ENCODE measurements around the gene ANKLE2.
A peak's percentile ranks its signal among the peaks of the same experiment; 100 is the strongest.
"Not testable (repeated sequence)": the region's sequence is repeated elsewhere in the genome, so short reads cannot be mapped to it uniquely, and the experiment has no call there.

ANKLE2 gene

GRCh38 chr12:132761032-132761920 lies at the start of gene ANKLE2:
Gene ANKLE2, minus strand, starts transcription at chr12:132761832. Its CDS starts 34 bp downstream, at chr12:132761798.
- Histone ChIP-seq H3K27me3 (ENCODE audit: control insufficient read depth in 1 of 2, insufficient read depth in 2 of 2, low read length in 2 of 2) (no peaks in the 10 kb centered on the region), H3K9me3 (ENCODE audit: control insufficient read depth in 2 of 2, low read length in 2 of 2) (no peaks in the 10 kb centered on the region), H3K4me3 (ENCODE audit: low read length in 2 of 2) (peak within 1 kb of the TSS; percentile 81 to 91), H3K4me1 (ENCODE audit: control insufficient read depth, insufficient read depth, low read length) (peaks cover 18% of the 10 kb centered on the region), H3K27ac (ENCODE audit: low read length) (peak within 1 kb of the TSS; percentile 92), H3K36me3 (ENCODE audit: control insufficient read depth in 2 of 2, insufficient read depth in 2 of 2, low read length in 2 of 2) (peaks cover 0 to 2% of the 10 kb centered on the region in 2 donors), H3K9ac (ENCODE audit: low read length in 2 of 2) (peak within 1 kb of the TSS; percentile 80 to 90)

GRCh38 chr12:132809391-132809790 lies 47.8 kb upstream of the ANKLE2 start:
- peaks cover 47 to 50% of the 10 kb centered on the region in 2 donors for H3K36me3 ChIP-seq (ENCODE audit: control insufficient read depth in 2 of 2, insufficient read depth in 2 of 2, low read length in 2 of 2)
- H3K27me3 ChIP-seq (ENCODE audit: control insufficient read depth in 1 of 2, insufficient read depth in 2 of 2, low read length in 2 of 2); H3K4me3 ChIP-seq (ENCODE audit: low read length in 2 of 2): not testable (repeated sequence)

DNA sequence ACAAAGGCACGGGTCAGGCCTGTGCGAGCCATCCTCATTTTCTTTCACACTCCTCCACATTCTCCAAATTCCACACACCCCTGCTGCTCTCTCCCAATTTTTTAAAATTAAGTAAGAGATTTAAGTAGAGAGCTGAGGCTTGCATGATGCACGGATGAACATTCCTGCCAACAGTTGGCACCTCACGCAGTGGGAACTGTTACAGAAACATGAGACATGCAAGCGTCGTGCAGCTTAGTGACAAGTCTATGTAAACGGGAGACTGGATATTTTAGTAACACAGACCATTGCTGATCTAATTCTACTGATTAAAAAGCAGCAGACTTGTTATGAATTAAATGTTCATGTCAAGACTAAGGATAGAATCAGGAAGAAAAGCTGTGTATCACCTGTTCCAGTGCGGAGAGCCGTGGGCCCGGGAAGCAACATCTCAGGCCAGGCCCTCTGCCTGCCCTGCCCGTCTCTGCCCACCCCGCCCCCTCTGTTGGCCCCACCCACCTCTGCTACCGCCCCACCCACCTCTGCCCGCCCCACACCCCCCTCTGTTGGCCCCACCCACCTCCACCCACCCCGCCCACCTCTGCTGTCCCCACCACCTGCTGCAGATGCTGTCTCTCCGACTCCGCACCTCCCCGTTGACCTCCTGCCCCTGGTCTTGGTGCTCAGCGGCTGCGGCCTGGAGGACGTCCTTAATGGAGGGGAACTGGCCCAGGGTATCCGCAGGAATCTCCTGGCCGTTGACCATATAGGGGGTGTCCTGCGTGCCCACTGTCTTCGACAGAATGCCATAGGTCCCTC lies 45.9 kb upstream of the ANKLE2 start:
- H3K36me3 ChIP-seq (ENCODE audit: control insufficient read depth in 2 of 2, insufficient read depth in 2 of 2, low read length in 2 of 2), result peaks cover 46 to 48% of the 10 kb centered on the region in 2 donors
- H3K4me3 ChIP-seq (ENCODE audit: low read length in 2 of 2), result no peak overlapping the region
- H3K27ac ChIP-seq (ENCODE audit: low read length), result no peak overlapping the region
- no peaks in the 10 kb centered on the region for H3K9me3 ChIP-seq (ENCODE audit: control insufficient read depth in 2 of 2, low read length in 2 of 2)
- H3K4me1 ChIP-seq (ENCODE audit: control insufficient read depth, insufficient read depth, low read length), result no peaks in the 10 kb centered on the region
- H3K27me3 ChIP-seq (ENCODE audit: control insufficient read depth in 1 of 2, insufficient read depth in 2 of 2, low read length in 2 of 2), result no peaks in the 10 kb centered on the region
- H3K9ac ChIP-seq (ENCODE audit: low read length in 2 of 2), result no peak overlapping the region

More at GRCh38 chr12:132809391-132809790, 47.8 kb upstream of the ANKLE2 start:
- not testable (repeated sequence) for H3K27ac ChIP-seq (ENCODE audit: low read length); H3K4me1 ChIP-seq (ENCODE audit: control insufficient read depth, insufficient read depth, low read length); H3K9ac ChIP-seq (ENCODE audit: low read length in 2 of 2); H3K9me3 ChIP-seq (ENCODE audit: control insufficient read depth in 2 of 2, low read length in 2 of 2)

- Histone ChIP-seq H3K27me3 (ENCODE audit: control insufficient read depth in 1 of 2, insufficient read depth in 2 of 2, low read length in 2 of 2) (no peaks in the 10 kb centered on the region), H3K36me3 (ENCODE audit: control insufficient read depth in 2 of 2, insufficient read depth in 2 of 2, low read length in 2 of 2) (peaks cover 44 to 46% of the 10 kb centered on the region in 2 donors), H3K9ac (ENCODE audit: low read length in 2 of 2) (no peak overlapping the region), H3K27ac (ENCODE audit: low read length) (no peak overlapping the region), H3K9me3 (ENCODE audit: control insufficient read depth in 2 of 2, low read length in 2 of 2) (no peaks in the 10 kb centered on the region), H3K4me1 (ENCODE audit: control insufficient read depth, insufficient read depth, low read length) (no peaks in the 10 kb centered on the region), H3K4me3 (ENCODE audit: low read length in 2 of 2) (no peak overlapping the region)
Observed at GRCh38 chr12:132806857-132807256, 45.2 kb upstream of the ANKLE2 start.

DNA sequence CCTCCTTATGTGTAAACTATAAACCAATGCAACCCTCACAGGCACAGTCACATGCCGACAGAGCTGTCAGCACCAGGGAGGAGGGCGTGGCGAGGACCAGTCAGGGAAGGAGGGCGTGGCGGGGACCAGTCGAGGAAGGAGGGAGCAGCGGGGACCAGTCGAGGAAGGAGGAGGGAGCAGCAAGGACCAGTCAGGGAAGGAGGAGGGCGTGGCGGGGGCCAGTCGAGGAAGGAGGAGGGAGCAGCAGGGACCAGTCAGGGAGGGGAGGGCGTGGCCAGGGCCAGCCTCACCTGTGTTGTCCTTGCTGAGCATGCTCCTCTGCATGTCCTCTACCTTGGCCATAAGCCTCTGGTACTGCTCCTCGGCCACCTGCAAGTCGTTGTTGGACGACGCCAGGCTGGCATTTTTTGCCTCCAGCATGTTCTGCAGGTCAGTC lies 42.8 kb upstream of the ANKLE2 start:
- Histone ChIP-seq H3K27ac (ENCODE audit: low read length) (no peak overlapping the region), H3K9me3 (ENCODE audit: control insufficient read depth in 2 of 2, low read length in 2 of 2) (no peaks in the 10 kb centered on the region), H3K27me3 (ENCODE audit: control insufficient read depth in 1 of 2, insufficient read depth in 2 of 2, low read length in 2 of 2) (no peaks in the 10 kb centered on the region), H3K9ac (ENCODE audit: low read length in 2 of 2) (no peak overlapping the region), H3K4me1 (ENCODE audit: control insufficient read depth, insufficient read depth, low read length) (no peaks in the 10 kb centered on the region), H3K4me3 (ENCODE audit: low read length in 2 of 2) (no peak overlapping the region), H3K36me3 (ENCODE audit: control insufficient read depth in 2 of 2, insufficient read depth in 2 of 2, low read length in 2 of 2) (peaks cover 57 to 60% of the 10 kb centered on the region in 2 donors)

DNA sequence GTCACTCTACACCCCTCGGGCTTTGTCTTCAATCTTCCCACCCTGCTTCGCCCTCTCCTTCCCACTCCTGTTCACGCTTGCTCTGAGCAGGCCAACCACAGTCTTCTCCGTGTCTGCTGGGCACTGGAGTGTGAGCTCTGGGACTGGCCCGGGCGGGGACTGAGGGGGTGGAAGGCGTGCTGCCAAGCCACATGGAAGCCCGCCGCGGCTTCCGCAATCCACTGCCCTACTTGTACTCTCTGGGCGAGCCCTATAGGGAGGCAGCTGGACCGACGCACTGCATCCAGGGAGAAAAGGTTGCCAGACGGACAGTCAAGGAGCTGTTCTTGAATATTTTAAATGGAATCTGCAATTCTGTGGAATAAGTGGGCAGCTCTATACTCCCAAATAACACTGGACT lies 42.3 kb upstream of the ANKLE2 start:
- Histone ChIP-seq H3K4me3 (ENCODE audit: low read length in 2 of 2) (no peak overlapping the region), H3K9me3 (ENCODE audit: control insufficient read depth in 2 of 2, low read length in 2 of 2) (no peaks in the 10 kb centered on the region), H3K27me3 (ENCODE audit: control insufficient read depth in 1 of 2, insufficient read depth in 2 of 2, low read length in 2 of 2) (no peaks in the 10 kb centered on the region), H3K4me1 (ENCODE audit: control insufficient read depth, insufficient read depth, low read length) (no peaks in the 10 kb centered on the region), H3K9ac (ENCODE audit: low read length in 2 of 2) (no peak overlapping the region), H3K27ac (ENCODE audit: low read length) (no peak overlapping the region), H3K36me3 (ENCODE audit: control insufficient read depth in 2 of 2, insufficient read depth in 2 of 2, low read length in 2 of 2) (peaks cover 62% of the 10 kb centered on the region in 2 donors)

DNA sequence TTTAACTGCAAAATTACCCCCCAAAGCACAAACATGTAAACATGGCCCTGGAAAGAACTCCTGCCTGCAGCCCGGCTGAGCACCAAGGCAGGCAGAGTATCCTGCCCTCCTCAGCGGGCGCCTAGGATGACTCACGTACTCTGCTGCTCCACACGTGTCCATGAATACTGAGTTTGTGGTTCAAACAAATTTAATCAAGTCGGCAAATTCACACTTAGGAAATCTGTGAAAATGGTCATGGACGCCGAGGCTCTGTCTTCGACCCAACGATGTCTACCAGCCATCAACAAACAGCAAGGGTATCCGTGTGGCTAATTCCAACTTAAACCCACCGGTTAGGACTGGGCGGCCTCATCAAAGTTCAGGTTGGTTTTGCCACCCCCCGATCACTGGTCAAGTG lies 41.5 kb upstream of the ANKLE2 start:
- Histone ChIP-seq H3K9ac (ENCODE audit: low read length in 2 of 2) (no peak overlapping the region), H3K27me3 (ENCODE audit: control insufficient read depth in 1 of 2, insufficient read depth in 2 of 2, low read length in 2 of 2) (no peaks in the 10 kb centered on the region), H3K27ac (ENCODE audit: low read length) (no peak overlapping the region), H3K4me1 (ENCODE audit: control insufficient read depth, insufficient read depth, low read length) (no peaks in the 10 kb centered on the region), H3K9me3 (ENCODE audit: control insufficient read depth in 2 of 2, low read length in 2 of 2) (no peaks in the 10 kb centered on the region), H3K4me3 (ENCODE audit: low read length in 2 of 2) (no peak overlapping the region), H3K36me3 (ENCODE audit: control insufficient read depth in 2 of 2, insufficient read depth in 2 of 2, low read length in 2 of 2) (peaks cover 59 to 65% of the 10 kb centered on the region in 2 donors)

DNA sequence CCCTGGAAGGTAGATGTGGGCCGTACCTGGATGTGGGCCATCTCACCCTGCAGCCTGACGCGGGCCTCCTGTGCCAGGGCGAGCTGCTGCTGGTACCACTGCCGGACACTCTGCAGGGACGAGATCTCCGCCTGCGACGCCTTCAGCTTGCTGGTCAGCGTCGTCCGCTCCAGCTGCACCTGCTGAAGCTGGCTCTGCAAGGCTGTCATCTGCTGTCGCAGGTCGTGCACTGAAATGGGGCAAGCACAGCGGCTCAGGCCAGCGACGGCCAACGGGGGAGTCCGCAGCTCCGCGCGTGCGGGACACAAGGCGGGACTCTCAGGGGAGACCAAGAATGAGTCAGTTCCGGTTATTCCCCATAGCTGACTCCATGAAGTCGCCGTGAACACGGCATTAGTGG lies 40.1 kb upstream of the ANKLE2 start:
- Histone ChIP-seq H3K36me3 (ENCODE audit: control insufficient read depth in 2 of 2, insufficient read depth in 2 of 2, low read length in 2 of 2) (peaks cover 54 to 65% of the 10 kb centered on the region in 2 donors), H3K4me3 (ENCODE audit: low read length in 2 of 2) (no peak overlapping the region), H3K9ac (ENCODE audit: low read length in 2 of 2) (no peak overlapping the region), H3K9me3 (ENCODE audit: control insufficient read depth in 2 of 2, low read length in 2 of 2) (no peaks in the 10 kb centered on the region), H3K4me1 (ENCODE audit: control insufficient read depth, insufficient read depth, low read length) (no peaks in the 10 kb centered on the region), H3K27me3 (ENCODE audit: control insufficient read depth in 1 of 2, insufficient read depth in 2 of 2, low read length in 2 of 2) (no peaks in the 10 kb centered on the region), H3K27ac (ENCODE audit: low read length) (no peak overlapping the region)

- Histone ChIP-seq H3K4me1 (ENCODE audit: control insufficient read depth, insufficient read depth, low read length) (no peaks in the 10 kb centered on the region), H3K27me3 (ENCODE audit: control insufficient read depth in 1 of 2, insufficient read depth in 2 of 2, low read length in 2 of 2) (no peaks in the 10 kb centered on the region), H3K27ac (ENCODE audit: low read length) (no peak overlapping the region), H3K4me3 (ENCODE audit: low read length in 2 of 2) (no peak overlapping the region), H3K36me3 (ENCODE audit: control insufficient read depth in 2 of 2, insufficient read depth in 2 of 2, low read length in 2 of 2) (peaks cover 53 to 68% of the 10 kb centered on the region in 2 donors), H3K9ac (ENCODE audit: low read length in 2 of 2) (no peak overlapping the region), H3K9me3 (ENCODE audit: control insufficient read depth in 2 of 2, low read length in 2 of 2) (no peaks in the 10 kb centered on the region)
Observed at GRCh38 chr12:132798836-132799235, 37.2 kb upstream of the ANKLE2 start.

GRCh38 chr12:132797820-132798570 lies 36.4 kb upstream of the ANKLE2 start:
- H3K4me3 ChIP-seq (ENCODE audit: low read length in 2 of 2), result no peak overlapping the region
- H3K9ac ChIP-seq (ENCODE audit: low read length in 2 of 2), result no peak overlapping the region
- H3K27me3 ChIP-seq (ENCODE audit: control insufficient read depth in 1 of 2, insufficient read depth in 2 of 2, low read length in 2 of 2), result no peaks in the 10 kb centered on the region
- peaks cover 50 to 61% of the 10 kb centered on the region in 2 donors for H3K36me3 ChIP-seq (ENCODE audit: control insufficient read depth in 2 of 2, insufficient read depth in 2 of 2, low read length in 2 of 2)
- H3K4me1 ChIP-seq (ENCODE audit: control insufficient read depth, insufficient read depth, low read length), result no peaks in the 10 kb centered on the region
- H3K27ac ChIP-seq (ENCODE audit: low read length), result no peak overlapping the region
- no peaks in the 10 kb centered on the region for H3K9me3 ChIP-seq (ENCODE audit: control insufficient read depth in 2 of 2, low read length in 2 of 2)
